Fibroblast of skin of scalp (primary cell): ENCODE data around the gene SLC7A11.
A peak's percentile ranks its signal among the peaks of the same experiment; 100 is the strongest.

ENCODE experiments used
- DNase-seq: peaks from one replicate; pipeline ENCODE4 v3.0.0-alpha.2; 2013

The SLC7A11 gene

DNA sequence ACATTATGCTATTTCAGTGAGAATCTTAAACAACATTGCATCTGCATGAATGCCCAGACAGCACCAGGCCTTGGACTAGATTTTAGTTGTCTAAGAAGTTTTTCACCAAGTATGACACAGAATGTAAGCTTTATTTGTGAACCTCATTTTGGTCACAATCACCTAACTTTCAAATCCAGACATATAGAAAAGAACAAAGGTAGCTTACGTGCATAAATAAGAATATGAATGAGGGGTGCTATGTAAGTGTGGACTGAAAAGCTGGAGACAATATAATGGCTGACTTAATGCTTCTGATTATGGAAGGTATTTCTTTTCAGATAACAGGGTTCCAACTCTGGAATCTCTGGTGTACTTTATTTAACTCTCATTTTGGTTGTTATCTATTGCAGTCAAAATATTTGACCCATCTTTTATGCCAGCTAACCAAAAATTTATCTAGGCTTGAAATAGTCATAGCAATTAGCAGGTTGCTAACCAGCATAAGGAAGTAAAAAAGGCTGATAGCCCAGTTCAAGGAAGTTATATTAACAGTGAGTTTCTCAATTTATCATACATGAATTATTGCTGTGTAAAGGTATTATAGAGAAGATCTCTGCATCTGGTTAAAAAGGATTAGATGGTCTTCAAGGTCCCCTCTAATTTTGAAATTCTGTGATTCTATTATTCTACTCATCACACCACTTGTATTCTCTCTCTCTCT is 36.5 kb downstream of the SLC7A11 start:
- no peak for DNase-seq

DNA sequence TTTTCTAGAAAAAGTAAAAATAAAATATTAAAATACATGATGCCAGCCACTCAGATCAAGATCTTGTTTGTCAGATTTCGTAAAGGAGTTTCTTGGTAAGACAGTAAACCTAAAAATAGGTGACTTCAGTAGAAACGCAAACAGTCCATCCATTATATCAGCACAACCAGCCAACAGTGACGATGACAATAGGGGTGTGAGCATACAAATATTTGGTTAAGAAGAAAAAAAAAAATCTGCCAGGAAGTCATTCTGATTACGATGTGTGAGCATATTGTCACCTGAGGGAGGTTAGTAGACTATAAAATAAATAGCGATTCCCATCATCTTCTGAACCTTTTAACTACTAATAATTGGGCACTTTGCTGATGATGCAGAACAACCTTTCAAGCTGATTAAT is 37.6 kb downstream of the SLC7A11 start:
- DNase-seq = no peak

DNA sequence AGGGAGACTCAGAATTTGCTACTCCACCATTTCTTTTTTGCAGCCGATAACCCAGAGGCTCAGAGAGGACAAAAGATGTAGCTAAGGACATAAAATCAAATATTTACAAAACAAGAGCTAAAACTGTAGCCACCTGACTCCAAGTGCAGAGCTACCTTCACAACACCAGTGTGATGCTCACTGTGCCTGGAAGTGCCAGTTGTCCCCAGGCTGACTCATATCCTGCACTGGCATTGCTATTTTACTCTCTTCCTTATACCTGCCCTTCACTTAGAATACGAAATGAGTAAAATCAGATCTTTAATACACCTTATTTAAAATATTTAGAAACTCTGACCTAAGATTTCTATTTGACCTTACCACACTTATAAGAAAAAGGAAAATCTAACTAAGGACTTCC is 39.5 kb downstream of the SLC7A11 start:
- DNase-seq = no peak

DNA sequence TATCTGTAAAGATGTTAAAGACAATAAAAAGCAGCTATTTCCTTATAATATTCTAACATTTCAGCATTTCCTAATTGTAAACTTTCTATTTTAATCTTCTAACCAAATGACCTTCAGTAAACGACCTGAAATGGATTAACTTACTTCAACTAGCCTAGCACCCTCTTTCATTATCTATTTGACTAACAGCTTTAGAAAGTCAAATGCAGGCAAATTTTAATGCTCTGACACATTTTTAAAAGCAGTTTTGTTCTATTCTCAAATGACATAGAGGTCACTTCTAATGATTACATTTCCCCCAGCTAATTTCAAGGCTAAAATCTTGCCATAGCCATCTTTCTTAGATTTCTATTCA is 41.9 kb downstream of the SLC7A11 start:
- no peak for DNase-seq

DNA sequence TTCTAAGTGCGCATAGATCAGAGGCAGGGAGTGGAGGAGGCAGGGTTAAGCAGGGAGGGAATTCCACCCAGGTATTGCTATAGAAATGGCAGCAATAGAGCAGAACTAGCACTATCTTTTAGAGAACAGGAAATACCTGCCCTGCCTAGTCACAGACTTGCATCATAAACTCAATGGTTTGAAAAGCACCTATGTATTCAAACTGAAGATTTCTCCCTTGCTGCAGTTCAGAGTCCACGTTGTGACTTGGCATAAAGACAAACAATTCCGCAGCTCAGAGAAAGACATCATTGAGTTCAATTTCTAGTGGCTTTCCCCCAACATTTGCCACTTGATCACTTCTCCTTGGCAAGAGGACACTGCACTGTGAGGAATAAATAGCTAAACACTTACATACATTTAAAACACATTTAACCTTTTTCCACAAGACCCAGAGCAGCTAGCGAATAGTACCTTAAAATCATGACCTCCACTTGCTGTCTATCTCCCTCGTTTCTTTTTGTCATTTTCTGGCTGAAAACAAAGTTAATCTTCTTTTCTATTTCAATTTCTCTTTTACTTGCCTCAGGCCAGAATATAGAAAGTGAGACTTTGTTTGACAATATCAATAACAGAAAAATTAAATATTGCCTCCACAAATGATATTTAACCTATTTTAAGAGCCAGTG is 42.4 kb downstream of the SLC7A11 start:
- no peak for DNase-seq

DNA sequence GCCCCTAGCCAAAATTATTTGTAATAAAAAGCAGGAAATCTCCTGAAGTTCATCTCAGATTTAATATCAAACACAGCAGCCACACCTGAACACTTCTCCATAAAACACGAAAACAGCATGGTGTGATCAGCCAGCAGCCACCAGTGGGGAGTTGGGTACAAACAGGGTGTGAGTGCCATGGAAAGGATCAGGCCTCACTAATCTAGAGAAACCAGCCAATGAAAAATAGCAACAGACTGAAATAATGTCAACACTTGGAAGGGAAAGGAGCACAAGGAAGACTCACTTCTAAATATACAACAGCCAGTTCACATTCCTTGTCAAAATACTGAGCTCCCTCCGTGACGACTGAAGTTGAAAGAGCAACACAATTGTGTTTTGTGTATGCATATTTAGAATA is 46.0 kb downstream of the SLC7A11 start:
- no peak for DNase-seq

DNA sequence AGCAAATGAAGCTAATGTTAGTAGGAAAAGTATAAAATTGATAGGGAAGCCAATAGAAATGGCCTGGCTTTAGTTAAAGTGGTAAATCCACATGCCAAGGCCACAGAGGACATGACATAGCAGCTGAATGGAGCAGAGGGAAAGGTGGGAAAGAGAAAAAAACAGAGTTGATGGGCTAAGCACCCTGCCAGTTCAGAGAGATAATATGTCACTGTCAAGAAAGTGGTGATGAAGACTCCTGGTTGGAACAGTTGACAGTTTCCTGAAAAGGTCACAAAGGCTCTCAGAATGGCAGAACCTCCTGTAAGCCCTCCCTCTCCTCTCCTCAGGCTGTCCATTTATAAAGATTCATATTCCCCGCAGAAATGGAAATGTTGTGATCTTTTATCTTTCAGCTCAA is 48.2 kb downstream of the SLC7A11 start:
- DNase-seq = no peak

DNA sequence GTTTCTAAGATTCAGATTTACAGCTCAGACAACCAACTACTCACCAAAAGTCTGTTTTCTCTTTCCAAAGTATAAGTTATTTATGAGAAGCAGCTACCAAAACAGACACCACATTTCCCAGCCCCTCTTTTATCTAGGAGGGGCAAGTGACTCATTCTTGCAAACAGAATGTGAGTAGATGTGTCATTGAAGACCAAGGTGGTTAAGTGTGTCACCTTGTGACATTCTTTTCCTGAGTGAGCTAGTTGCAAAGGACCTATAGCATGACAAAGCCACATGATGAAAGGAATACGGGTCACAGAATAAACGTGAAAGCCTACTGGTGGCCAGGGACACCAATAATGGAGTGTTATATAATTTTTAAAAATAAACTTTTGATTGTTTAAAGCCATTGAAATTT is 50.0 kb downstream of the SLC7A11 start:
- DNase-seq = peak; percentile 30

DNA sequence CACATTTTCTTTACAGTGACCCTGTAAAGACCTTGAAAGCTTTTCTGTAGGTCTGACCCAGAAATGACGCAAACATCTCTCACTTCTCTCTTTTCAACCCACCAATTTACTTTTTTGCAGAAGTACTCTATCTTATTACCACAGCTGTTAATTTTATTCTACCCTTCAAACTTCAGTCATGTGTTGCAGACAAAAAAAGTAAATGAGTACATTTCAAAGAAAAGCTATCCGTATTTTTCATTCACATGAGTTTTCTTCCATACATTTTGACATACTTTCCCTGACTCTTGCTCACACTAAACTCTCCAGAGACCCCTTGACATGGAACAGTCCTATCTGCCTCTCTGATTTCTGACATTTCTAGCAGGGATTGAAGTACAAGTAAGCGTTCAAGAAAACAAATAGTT is 51.7 kb downstream of the SLC7A11 start:
- no peak for DNase-seq

DNA sequence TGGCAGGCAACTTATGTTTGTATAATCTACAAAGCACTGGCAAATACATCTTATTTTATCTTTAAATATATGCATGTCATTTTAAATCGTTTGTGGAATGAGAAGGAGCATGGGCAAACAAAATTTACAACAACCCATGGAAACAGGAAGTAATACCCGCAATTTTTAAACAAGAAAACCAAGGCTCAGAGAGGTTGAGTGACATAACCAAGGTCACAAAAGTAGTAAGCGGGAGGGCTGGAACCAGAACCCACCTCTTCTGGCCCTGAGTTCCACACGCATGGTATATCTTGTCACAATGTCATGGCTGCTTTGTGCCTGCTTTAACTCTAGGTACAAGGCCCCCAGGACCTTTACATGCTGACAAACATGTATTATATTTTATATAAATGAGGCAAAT is 52.9 kb downstream of the SLC7A11 start:
- DNase-seq = no peak

DNA sequence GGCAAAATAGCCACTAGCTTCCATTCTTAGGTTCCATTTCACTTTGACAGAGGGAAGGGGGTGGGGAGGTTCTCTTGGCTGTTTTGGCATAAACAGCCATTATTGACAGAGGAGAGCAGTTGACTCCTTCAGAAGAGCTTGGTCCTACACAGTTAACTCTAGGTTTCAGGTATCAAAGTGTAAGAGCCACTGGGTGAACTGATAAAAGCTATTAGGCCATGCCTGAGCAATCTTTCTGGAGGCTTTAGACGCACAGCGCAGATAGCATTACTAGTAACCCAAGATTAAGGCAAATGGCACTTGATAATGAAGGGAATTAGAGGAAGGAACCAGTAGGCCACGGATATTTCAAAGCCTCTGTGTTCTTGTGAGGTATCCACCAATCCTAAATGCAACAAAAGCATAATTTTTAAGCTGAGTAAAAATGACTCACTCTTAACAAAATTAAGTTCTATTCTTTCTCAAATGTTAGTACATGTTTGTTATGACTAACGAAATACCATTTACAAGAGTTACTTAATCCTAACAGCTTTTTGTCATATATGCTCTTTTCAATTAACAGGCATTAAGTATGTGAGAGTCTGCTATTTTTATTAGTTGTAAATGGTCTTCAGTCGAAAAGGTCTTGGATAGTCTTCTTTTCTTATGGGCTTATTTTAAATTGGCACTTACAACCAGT is 53.6 kb downstream of the SLC7A11 start:
- no peak for DNase-seq

DNA sequence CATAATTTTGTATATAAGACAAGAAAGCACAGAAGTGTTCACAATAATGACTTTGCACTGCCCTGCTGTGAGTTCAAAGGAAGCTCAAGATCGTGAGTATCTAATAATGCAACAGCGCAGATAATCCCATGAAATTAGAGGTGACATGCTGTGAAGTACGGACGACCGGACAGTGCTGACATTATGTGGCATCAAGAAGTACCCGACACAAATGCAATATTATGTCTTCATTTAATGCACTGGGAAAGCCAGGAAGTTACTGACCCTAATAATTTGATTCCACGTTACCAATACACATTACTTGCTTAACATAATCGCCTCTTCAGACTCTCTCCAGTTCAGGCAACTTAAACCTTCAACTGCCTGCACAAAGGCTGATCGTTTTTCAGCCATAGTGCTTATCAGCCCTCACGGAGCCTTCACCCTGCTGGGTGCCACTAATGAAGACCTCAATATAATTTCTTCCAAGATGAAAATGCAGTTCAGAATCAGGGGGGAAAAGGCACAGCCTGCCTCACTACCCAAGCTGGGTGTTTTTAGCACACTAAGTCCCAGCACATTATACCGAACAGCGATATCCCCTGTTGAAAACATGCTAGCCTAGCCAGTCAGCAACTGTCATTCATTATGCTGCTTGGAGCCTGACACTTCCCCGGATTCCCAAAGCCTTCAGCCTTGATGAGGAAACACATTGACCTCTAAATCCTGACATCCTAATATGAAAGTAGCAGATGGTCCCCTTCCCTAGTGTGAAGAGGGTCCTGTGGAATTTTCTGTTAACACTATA is 56.1 kb downstream of the SLC7A11 start:
- DNase-seq = no peak

DNA sequence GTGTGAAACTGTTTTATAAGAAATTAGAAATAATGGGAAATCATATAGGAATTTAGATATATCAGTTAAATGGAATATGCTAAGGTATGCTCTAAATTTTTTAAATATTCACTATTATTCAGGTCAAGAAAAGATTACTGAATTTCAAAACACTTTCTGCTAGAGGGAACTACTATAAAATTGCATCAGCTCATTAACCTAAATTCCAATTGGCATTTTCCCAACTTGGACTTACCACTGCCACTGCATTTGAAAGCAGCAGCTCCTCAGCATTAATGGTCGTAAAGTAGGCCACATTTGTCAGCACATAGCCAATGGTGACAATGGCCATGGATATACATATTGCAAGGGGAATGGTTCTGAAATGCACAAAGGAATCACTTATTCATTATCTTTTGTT is 57.3 kb downstream of the SLC7A11 start:
- no peak for DNase-seq

DNA sequence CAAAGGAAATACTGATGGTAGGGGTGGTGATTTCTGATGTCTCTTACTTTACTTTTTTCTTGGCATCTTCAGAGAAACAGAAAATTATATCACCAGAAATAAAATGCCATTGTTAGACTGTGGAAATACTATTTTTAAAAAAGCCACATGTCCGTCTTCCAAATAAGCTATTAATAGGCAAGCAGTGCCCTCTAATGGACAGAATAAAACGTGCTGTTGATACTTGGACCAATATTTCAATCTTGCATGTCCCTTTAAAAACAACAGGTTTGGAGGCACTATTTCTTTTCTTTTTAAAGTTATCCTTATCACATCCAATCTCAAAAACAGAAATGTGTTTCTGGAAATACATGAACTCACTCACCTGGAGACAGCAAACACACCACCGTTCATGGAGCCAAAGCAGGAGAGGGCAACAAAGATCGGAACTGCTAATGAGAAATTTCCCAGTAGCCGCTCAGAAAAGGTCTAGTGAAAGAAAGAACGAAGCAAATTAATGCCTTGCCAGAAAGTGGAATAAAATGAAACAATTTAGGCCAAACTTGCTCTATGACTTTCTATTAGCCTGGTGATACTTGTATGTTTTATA is 59.2 kb downstream of the SLC7A11 start:
- DNase-seq = peak; percentile 53

DNA sequence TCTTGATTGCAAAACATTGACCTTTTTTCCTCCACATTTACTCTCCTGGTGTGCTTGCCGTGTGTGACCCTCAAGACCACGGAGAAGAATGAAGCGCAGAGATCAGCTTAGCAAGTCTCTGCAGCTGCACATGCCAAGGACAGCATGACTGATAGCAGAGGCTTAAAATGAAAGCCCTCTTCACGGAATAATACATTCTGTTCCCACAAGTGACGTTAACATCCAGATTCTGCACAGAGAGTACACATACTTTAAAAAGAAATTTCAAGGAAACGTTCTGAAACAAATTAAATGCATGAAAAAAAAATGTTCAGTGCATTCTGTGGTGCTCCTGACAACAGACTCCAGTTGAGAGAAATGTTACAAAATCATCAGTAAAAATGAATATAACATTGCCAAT is 60.9 kb downstream of the SLC7A11 start:
- DNase-seq = no peak

DNA sequence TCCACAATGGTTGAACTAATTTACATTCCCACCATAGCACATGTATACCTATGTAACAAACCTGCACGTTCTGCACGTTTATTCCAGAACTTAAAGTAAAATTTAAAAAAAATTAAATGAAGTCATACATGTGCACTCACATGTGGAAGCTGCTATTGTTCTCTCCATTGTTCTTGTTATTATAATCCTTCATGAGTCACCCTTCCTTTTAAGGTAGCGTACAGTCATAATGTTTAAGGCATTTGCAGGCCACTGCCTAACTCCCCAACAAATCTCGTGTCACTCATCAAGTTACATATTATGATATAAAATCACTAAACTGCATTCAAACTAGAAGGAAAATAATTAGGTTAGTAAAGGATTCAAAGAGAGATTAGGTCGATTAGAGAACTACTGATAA is 63.6 kb downstream of the SLC7A11 start:
- peak; percentile 25 for DNase-seq

DNA sequence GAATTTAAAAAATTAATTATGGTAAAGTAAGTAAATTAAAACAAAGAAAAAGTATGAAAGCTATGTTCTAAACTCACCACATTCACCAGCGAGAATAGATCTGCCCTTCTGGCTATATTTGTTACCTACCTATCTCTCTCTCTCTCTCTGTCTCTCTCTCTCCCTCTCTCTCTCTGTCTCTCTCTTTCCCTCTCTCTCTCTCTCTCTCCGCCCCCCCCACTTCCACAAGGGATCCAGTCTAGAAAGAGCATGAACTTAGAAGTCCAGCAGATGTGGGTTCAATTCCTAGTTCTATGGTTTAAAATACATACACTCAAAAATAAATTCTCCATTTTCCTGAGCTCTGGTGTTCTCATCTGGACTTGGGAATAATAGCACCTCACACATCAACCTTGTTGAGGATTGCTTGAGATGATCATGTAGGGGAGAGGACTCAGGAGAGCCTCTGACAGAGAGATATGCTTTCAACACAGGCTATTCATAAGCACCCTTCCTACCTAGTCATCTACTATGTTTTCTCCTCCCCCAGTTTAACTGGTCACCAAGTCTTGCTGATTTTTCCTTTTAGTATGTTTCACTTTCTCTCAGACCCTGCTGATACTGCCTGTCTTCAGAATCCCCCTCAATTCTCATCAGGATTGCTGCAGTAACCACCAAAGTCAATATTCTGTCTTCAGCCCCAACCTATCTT is 64.7 kb downstream of the SLC7A11 start:
- DNase-seq = no peak

DNA sequence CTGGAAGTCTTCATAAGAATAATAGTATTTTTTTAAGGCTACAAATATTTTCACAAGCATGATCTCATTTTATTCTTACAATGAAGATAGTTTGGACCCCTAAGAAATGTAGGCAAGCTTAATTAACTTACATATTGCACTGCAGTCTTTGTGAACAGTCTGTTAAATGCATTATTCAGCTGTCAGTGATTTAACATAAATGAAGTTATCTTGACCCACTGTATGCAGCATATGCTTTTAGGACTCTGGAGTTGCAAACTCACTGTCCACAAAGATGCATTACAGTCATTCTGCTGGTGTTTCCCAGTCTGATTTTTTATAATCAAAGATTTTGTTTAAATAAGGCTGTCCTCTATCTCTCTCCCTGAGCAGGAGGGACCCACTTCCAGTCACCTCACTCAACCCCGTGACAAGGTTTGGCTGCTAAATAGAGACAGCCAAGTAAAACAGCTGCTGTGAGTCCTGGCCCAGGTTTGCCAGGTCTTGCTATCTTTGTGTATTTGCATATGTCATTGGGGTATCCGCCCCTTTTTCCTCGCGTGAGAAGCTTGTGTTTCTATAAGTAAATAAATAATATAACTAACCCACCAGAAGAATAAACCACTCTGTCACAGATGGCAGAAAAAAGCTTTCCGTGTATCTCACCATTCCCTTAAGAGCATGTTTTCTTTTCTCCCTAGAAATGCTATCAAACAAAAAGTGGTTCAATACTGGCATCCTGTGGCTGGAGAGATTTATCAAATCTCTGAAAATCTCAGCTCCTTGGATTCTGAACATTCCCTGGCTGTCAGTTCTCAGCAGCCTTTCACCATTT is 67.0 kb downstream of the SLC7A11 start:
- DNase-seq = peak; percentile 20

DNA sequence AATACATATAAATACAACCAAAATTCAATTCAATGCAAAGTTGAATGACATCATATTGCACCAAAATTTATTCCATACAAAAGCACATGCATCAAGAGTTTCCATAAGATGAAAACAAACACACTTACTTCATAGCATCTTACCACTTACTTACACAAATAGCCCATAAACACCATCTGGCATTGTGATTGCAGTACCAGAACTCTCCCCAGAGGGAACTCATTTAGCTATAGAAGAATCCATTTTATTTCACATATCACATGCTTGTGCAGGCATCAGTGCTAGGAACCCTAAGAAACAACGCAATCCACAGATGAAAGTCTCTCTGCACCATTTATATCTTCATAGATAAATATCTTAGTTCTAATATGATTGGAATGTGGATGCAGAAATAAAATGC is 77.9 kb downstream of the SLC7A11 start:
- DNase-seq = no peak

DNA sequence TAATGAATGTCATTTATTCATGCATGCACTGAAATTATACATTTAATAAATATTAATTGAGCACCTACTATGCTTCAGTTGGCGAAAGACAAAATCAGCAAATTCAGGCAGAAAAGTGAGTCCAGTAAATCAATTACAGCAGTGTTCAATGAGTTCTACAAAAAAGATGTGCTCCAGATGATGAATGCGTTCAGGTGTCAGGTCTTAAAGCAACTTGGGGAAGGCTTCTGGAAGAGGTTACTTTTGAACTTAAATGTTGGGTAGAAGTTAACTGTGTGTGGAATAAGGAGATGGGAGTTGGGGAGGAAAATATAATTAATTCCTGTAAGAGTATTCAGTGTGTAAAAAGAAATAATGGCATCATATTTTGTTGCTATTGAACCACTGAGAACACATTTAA is 79.0 kb downstream of the SLC7A11 start:
- no peak for DNase-seq

DNA sequence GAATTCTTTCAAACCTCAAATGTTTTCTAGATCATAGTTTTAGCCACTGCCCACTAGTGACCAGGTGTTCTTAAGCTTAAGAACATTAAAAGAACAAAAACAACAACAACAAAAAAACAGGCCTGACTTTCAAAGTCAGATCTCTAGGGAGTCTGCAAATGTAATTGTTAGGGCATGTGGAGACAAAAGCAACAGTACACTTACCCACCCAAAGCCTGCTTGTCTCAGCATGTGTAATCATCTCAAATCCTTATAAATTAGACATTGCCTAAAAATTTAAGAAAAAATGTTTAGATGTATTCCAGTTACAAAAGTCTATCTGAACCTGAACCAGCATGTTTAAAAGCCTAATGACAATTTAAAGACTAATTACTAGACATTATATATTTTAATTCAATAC is 79.9 kb downstream of the SLC7A11 start:
- no peak for DNase-seq
